Skeletal muscle cell (primary cell): ENCODE measurements around the gene AFF1.
A peak's percentile ranks its signal among the peaks of the same experiment; 100 is the strongest.

Source experiments
- DNase-seq: peaks from one replicate; pipeline ENCODE4 v3.0.0-alpha.2; 2010; ENCODE audit warnings: low read depth
- H3K4me3 ChIP-seq: 2 replicates; pipeline ENCODE4 v1.5.1; 2011; ENCODE audit warnings: low read depth, mild to moderate bottlenecking, control low read depth, low read length, moderate library complexity

Gene AFF1

GRCh38 chr4:87152310-87153041 is 217.7 kb downstream of the AFF1 start:
- no peak for DNase-seq

GRCh38 chr4:87153078-87153870 is 218.5 kb downstream of the AFF1 start:
- H3K4me3 ChIP-seq, result no peak overlapping the region
- no peak for DNase-seq

More at GRCh38 chr4:87152310-87153041, 217.7 kb downstream of the AFF1 start:
- no peak overlapping the region for H3K4me3 ChIP-seq

- no peak overlapping the region for H3K4me3 ChIP-seq
- DNase-seq, result no peak
These were observed 231.1 kb downstream of the AFF1 start for GRCh38 chr4:87165892-87166291.

- H3K4me3 ChIP-seq, result no peak overlapping the region
- DNase-seq, result no peak
These were observed 231.6 kb downstream of the AFF1 start for GRCh38 chr4:87166296-87166854.

- DNase-seq, result no peak
- no peak overlapping the region for H3K4me3 ChIP-seq
These were observed 237.1 kb downstream of the AFF1 start for GRCh38 chr4:87171944-87172343.

GRCh38 chr4:87174672-87175071 is 239.9 kb downstream of the AFF1 start:
- H3K4me3 ChIP-seq, result no peak overlapping the region
- no peak for DNase-seq

GRCh38 chr4:87179751-87180150 is 244.9 kb downstream of the AFF1 start:
- DNase-seq, result no peak
- H3K4me3 ChIP-seq, result no peak overlapping the region

GRCh38 chr4:87180767-87181166 is 246.0 kb downstream of the AFF1 start:
- H3K4me3 ChIP-seq, result no peak overlapping the region
- no peak for DNase-seq

GRCh38 chr4:87185146-87185870 is 250.5 kb downstream of the AFF1 start:
- no peak overlapping the region for H3K4me3 ChIP-seq
- no peak for DNase-seq

GRCh38 chr4:87188048-87188447 is 253.2 kb downstream of the AFF1 start:
- no peak overlapping the region for H3K4me3 ChIP-seq
- DNase-seq, result peak; percentile 13

- H3K4me3 ChIP-seq, result no peak overlapping the region
These were observed 254.1 kb downstream of the AFF1 start for GRCh38 chr4:87188932-87189331.

More at GRCh38 chr4:87188932-87189331, 254.1 kb downstream of the AFF1 start:
- DNase-seq, result no peak
